RKO (cell line): ENCODE results near the gene CGB1.

Experiments
- DNase-seq: peaks from one replicate; pipeline ENCODE4 v3.0.0-alpha.2; 2016; ENCODE audit warnings: low spot score

Gene CGB1

GRCh38 chr19:49020931-49021895, 15.5 kb downstream of the CGB1 start:
- DNase-seq: peak; percentile 49

- DNase-seq: no peak
These were observed 16.4 kb downstream of the CGB1 start for GRCh38 chr19:49020342-49020741.

- peak; percentile 80 for DNase-seq
These were observed 17.3 kb downstream of the CGB1 start for GRCh38 chr19:49019242-49019932.

- DNase-seq: peak; percentile 51
These were observed 18.1 kb downstream of the CGB1 start for GRCh38 chr19:49018388-49019241.

DNA sequence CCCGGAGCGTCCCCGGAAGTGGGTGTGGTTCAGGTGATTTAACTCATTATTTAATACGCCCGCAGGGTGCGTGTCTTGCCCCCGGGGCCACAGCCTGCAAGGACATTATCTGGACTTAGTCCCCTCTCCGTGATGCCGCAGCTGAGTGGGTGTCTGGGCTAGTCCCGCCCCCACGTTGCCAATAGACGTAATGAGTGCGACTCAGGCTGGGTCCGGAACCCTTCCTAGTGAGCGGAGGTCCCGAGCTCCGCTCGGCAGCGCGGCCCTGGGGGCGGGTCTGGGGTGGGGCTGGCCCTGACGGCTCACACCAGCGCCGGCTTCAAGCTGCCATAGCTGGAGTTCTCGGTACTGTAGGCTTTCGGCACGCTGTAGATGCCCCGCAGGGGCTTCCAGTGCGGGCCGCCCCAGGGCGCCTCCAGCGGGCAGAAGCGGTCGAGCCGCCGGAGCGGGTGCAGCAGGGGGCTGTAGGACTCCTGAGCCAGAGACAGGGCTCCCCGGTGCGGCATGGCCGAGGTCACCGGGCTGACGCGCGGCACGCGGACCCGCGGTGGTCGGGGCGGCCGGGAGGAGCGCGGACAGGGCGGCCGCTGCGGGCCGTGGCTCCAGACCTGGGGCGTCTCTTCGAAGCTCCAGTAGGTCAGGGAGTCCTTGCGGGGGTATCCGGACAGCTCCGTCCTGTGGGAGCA, 18.9 kb downstream of the CGB1 start:
- peak; percentile 87 for DNase-seq

DNA sequence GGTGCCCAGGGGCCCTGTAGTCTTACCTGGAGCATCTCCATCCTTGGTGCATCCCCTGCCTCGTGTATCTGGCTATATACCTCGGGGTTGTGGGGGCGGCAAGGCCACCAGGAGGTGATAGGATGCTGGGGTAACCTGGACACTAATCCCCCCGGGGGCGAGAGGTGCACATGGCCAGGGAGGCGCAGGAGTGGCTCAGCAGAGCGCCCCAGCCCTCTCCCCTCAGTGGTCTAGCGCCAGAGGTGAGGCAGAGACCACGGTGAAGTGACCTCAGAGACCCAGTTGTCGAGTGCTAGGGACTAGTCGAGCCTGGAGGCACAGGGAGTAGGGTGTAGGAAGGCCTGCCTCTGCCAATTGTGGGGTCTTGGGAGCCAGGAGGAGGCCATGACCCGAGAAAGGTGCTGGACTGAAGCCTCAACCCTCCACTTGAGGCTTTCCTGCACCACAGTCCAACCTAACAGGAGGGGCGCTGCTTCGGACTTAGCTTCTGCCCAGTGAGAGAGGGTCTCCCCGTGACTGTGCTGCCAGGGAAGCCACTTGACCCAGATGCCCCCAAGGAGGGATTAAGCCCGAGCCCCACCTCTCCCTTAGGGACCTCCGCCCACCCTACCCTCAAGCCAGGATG, 19.5 kb downstream of the CGB1 start, which contains the start of gene LHB:
Gene LHB (minus strand): TSS at position 51 of the 625 bp plus-strand sequence. CDS start 10 bp downstream, at position 41.
- no peak for DNase-seq

DNA sequence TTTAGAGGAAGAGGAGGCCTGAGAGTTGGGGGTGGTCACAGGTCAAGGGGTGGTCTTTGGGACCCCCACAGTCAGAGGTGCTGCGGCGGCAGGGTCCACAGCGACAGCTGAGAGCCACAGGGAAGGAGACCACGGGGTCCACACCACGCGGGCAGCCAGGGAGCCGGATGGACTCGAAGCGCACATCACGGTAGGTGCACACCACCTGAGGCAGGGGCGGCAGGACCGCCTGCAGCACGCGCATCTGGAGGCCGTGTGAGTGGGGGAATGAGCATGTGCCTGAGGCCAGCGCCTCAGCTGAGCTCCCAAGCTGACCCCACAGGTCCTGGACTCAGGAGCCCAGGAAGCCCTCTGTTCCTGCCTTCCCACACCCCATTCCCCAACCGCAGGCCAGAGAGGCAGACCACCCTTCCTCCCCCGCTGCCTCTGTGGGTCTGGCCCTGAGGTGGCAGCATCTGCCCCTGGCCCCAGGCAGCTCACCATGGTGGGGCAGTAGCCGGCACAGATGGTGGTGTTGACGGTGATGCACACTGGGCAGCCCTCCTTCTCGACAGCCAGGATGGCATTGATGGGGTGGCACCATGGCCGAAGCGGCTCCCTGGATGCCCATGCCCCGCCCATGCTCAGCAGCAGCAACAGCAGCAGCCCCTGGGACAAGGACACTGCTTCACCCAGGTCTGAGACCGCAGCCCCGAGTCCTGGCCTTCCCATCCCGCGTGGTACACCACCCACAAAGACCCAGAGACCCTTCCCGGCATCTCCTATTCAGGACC, 20.4 kb downstream of the CGB1 start:
- DNase-seq: no peak

DNA sequence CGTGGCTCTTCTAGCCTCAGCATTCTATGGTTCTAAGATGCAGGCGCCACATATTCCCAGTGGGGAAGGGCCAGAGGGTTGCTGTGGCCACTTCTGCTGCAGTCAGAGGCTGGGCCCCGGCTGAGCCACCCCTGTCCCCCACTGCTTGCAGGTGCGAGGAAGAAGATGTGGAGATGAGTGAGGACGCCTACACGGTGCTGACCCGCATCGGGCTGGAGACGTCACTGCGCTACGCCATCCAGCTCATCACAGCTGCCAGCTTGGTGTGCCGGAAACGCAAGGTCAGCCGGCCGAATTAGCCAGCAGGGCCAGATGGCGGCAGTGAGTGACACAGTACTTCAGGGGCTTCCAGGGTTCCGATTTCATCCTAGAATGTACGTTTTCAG, 21.8 kb downstream of the CGB1 start:
- no peak for DNase-seq

GRCh38 chr19:49014123-49014869, 22.4 kb downstream of the CGB1 start:
- DNase-seq: peak; percentile 69

DNA sequence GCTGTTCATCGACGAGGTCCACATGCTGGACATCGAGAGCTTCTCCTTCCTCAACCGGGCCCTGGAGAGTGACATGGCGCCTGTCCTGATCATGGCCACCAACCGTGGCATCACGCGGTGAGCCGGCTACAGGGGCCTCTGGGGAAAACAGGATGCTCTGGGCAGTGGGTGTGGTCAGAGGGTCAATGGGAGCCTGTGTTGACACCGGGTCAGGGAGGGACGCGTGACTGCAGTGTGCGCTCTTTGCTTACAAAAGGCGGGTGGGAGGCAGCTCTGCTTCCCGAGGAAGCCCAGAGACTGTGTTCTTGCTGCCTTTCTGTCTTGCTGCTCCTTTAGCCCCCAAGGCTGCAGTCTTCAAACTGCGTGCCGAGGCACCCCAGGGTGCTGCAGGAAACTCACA, 25.5 kb downstream of the CGB1 start:
- DNase-seq: no peak

DNA sequence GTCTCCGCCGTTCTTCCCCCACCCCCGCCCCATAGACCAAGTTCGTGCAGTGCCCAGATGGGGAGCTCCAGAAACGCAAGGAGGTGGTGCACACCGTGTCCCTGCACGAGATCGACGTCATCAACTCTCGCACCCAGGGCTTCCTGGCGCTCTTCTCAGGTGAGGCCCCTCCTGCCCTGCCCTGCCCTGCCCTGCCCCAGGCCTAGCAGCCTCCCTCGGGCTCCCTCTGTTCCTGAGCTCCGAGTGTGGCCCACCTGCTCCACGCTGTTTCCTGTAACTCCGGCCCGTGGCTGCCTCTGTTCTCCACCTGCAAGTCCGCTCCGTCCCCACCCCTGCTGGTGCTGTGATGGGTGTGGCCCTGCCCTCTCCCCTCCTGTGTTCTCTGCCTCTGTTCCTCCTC, 26.2 kb downstream of the CGB1 start:
- no peak for DNase-seq

DNA sequence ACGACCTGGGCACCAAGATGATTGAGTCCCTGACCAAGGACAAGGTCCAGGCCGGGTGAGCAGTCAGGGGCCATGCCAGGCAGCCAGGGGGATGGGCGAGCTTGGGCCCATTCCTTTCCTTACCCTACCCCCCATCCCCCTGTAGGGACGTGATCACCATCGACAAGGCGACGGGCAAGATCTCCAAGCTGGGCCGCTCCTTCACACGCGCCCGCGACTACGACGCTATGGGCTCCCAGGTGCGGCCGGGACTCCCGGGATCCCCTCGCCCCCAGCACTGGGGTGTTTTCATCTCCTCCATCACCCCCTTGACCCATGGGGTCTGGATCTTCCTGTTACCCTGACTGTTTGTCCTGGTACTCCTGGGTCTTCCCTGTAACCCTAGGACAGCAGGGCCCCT, 26.9 kb downstream of the CGB1 start:
- no peak for DNase-seq

DNA sequence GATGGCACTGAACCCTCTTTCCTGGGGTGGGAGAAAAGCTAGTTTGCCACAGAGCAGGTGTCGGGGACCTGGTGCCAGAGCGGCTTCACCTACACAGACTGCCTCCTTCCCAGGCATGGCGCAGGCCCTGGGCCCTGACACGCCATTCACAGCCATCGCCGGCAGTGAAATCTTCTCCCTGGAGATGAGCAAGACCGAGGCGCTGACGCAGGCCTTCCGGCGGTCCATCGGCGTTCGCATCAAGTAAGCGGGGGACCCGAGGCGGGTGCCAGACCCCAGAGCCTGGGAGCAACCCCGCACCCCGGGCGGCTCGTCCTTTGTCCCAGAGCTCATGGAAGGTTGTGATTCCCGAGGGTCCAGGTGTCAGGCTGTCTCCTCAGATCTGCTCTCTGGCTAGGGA, 29.8 kb downstream of the CGB1 start:
- DNase-seq: no peak

DNA sequence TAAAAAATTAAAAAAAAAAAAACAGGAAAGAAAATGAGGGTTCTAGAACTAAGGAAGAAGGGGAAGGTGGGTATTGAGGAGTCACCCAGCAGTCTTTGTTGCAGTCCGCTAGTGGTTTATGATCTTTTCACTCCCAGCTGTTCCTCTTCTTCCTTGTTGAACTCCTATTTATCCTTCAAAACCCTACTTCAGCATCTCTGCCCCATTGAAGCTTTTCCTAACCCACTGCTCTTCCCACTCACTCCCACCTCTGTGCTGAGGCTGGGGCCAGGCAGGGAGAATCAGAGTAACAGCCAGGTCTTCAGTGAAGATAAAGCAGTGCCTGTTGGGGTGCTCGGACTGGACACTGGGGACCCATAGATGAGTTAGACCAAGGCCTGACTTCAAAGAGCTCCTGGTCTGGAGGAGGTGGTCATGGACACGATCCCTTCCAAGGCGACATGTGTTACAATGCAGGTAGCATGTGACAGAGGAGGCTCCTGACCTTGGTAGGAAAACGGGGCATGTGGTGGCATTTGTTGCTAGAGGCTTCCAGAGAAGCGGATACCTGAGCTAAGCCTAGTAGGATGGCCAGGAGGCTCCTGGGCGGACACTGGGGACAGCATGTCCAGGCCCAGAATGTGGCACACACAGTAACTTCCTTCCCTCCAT, 31.6 kb downstream of the CGB1 start:
- no peak for DNase-seq

- DNase-seq: no peak
These were observed 32.6 kb downstream of the CGB1 start for GRCh38 chr19:49004133-49004532.

GRCh38 chr19:48999481-49000325, 37.0 kb downstream of the CGB1 start:
- DNase-seq: peak; percentile 47

- DNase-seq: peak; percentile 64
These were observed 38.7 kb downstream of the CGB1 start for GRCh38 chr19:48997972-48998371.

GRCh38 chr19:48994035-48994386, 42.7 kb downstream of the CGB1 start:
- DNase-seq: peak; percentile 58
